ENCODE data around the gene RNU7-1. TPM values are rescaled to one million over a fixed set of nuclear protein-coding genes. Genes with fewer than 3 reads are reported as not detected.

RNU7-1 gene
- total RNA-seq, 2 donors from 2014 or later: not detected

DNA sequence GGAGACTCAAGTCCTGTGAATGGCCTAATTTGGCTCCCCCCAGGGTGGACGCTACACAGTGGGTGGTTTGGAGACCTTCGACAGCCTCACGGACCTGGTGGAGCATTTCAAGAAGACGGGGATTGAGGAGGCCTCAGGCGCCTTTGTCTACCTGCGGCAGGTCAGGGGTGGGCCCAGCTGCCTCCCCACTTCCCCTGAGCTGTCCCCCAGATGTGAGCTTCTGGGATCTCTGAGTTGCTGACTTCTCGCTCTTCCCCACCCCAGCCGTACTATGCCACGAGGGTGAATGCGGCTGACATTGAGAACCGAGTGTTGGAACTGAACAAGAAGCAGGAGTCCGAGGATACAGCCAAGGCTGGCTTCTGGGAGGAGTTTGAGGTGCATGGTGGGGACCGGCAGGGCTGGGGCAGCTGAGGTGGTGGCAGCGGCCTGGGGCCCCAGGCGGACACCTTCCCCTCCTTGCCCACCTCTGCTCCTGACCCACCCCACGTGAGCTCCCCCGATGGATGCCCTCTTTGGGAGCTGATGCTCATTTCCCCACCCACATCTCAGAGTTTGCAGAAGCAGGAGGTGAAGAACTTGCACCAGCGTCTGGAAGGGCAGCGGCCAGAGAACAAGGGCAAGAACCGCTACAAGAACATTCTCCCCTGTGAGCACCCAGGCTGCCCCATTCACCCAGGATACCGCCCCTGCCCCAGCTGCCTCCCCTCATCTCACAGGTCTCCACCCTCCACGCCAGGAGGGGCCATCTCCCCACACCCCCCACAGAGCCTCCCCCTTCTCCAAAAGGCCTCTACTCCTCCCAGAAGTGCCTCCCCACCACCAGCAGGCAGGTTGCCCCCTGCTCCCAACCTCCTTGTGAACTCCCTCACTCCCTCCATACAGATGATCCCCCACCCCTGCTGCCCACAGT is 11.7 kb downstream of the RNU7-1 start:
- peaks cover 77% of the 10 kb centered on the region for H3K4me1 Mint-ChIP-seq
- DNase-seq: no peak
- H3K27me3 Mint-ChIP-seq: no peaks in the 10 kb centered on the region
- no peak for ATAC-seq
- peak overlapping the region; percentile 98 for H3K27ac Mint-ChIP-seq
- peak overlapping the region; percentile 99 for H3K4me3 Mint-ChIP-seq
- peaks cover 13% of the 10 kb centered on the region for H3K36me3 Mint-ChIP-seq (ENCODE audit: low read depth)
- no peaks in the 10 kb centered on the region for H3K9me3 ChIP-seq (ENCODE audit: control insufficient read depth, low read length, poor library complexity, severe bottlenecking)

DNA sequence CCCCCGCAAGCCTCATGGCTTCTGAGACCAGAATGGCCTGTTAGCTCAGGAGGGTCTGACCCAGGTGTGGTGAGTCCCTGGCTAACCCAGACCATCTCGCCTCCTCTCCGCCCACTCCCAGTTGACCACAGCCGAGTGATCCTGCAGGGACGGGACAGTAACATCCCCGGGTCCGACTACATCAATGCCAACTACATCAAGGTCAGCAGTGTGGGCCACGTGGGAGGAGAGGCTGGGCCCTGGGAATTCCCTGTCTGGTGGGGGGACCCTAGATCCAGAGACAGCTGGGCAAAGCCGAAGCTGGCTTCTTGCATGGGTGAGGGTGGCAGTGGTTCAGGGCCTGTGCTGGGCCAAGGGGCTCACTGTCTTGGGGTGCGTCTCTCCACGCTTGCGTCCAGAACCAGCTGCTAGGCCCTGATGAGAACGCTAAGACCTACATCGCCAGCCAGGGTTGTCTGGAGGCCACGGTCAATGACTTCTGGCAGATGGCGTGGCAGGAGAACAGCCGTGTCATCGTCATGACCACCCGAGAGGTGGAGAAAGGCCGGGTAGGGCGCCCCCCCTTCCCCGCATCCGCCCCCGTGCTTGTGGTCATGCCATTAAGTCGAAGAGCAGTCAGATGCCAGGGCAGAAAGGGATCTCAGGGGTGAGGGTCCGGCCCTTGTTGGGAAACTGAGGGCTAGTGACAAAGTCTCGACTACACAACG is 12.6 kb downstream of the RNU7-1 start:
- H3K36me3 Mint-ChIP-seq (ENCODE audit: low read depth): peaks cover 14% of the 10 kb centered on the region
- H3K9me3 ChIP-seq (ENCODE audit: control insufficient read depth, low read length, poor library complexity, severe bottlenecking): no peaks in the 10 kb centered on the region
- H3K27me3 Mint-ChIP-seq: no peaks in the 10 kb centered on the region
- H3K4me1 Mint-ChIP-seq: peaks cover 78% of the 10 kb centered on the region
- peak overlapping the region; percentile 96 for H3K4me3 Mint-ChIP-seq
- H3K27ac Mint-ChIP-seq: peak overlapping the region; percentile 98
- ATAC-seq (no peak), DNase-seq (no peak)

DNA sequence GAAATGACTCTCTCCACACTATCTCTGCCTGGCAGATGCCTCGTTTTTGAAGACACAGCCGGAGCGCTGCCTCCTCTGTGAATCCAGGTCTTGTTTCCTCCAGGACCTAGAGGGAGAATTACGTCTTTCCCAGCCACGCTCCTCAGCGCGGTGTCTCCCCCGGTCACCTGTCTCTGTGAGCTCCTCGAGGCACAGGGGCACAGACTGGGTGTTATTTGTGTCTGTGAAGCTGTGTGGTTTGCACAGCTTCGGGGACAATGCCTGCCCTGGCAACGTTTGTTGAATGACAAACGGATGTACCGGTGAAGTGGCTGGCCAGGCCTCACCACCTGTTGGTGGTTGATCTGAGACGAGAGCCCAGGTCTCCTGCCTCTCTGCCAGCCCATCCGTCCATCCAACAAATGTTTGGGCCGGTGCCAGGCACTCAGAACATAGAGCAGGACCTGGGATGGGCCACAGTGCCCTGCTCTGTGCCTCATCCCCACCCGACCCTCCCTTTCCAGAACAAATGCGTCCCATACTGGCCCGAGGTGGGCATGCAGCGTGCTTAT is 13.6 kb downstream of the RNU7-1 start:
- ATAC-seq: no peak
- peaks cover 13% of the 10 kb centered on the region for H3K36me3 Mint-ChIP-seq (ENCODE audit: low read depth)

DNA sequence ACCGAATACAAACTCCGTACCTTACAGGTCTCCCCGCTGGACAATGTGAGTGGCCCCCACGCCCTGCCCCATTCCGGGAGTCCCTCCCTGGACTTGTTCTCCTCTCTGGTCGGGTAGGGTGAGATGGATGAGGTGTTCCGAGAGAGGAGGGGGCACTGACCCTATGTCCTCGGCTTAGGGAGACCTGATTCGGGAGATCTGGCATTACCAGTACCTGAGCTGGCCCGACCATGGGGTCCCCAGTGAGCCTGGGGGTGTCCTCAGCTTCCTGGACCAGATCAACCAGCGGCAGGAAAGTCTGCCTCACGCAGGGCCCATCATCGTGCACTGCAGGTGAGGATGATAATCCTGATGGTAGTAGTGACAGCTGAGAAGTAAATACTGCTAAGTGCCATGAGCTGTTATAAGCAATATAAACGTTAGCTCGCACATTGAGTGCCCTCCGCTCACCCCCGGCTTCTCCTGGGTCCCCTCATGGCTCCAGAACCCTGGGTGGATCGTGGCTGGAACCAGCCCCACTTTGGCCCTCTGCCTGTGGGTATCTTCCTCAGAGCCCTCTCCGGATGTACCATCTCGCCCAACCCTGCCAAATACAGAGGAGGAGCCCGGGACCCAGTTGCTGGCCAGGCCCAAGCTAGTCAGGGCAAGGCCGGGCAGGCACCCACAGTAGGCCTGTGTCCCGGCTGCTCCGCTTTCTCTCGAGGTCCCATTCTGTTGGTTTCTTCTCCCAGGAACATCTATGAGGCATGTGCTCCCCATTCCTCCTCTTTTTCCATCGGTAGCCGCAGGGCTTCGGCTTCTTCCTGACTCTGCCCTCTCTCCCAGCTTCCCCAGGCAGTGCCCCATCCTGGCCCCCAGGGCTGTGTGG is 14.4 kb downstream of the RNU7-1 start:
- no peaks in the 10 kb centered on the region for H3K27me3 Mint-ChIP-seq
- DNase-seq: no peak
- H3K9me3 ChIP-seq (ENCODE audit: control insufficient read depth, low read length, poor library complexity, severe bottlenecking): no peaks in the 10 kb centered on the region
- H3K27ac Mint-ChIP-seq: peak overlapping the region; percentile 98
- peaks cover 80% of the 10 kb centered on the region for H3K4me1 Mint-ChIP-seq
- H3K4me3 Mint-ChIP-seq: peak overlapping the region; percentile 96
- peaks cover 13% of the 10 kb centered on the region for H3K36me3 Mint-ChIP-seq (ENCODE audit: low read depth)
- ATAC-seq: no peak

More for the DNA sequence above, 13.6 kb downstream of the RNU7-1 start:
- peak overlapping the region; percentile 96 for H3K4me3 Mint-ChIP-seq
- peaks cover 86% of the 10 kb centered on the region for H3K4me1 Mint-ChIP-seq
- no peak for DNase-seq
- H3K9me3 ChIP-seq (ENCODE audit: control insufficient read depth, low read length, poor library complexity, severe bottlenecking): no peaks in the 10 kb centered on the region
- H3K27me3 Mint-ChIP-seq: no peaks in the 10 kb centered on the region
- H3K27ac Mint-ChIP-seq: peak overlapping the region; percentile 98

DNA sequence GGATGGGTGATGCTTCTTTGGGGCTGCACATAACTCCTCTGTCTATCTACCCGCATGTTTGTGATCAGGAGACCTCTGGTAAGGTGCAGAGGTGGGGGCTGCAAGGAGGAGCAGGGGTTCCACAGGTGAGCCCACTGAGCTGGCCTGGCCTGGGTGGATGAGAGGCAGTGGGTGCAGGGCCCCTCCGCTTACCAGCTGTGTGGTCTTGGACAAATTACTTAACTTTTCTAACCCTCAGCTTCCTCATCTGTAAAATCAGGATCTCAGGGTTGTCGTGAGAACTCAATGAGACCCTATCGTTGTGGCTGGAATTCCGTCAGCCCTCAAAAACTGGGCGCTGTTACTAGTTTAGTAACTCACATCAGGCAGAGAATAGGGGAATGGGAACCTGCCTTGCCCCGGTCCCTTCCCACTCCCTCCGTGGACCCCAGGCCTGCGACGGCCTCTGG is 15.0 kb downstream of the RNU7-1 start:
- peak overlapping the region; percentile 96 for H3K4me3 Mint-ChIP-seq
- peak overlapping the region; percentile 98 for H3K27ac Mint-ChIP-seq
- H3K27me3 Mint-ChIP-seq: no peaks in the 10 kb centered on the region
- DNase-seq (no peak), ATAC-seq (peak; percentile 1)
- H3K36me3 Mint-ChIP-seq (ENCODE audit: low read depth): peaks cover 13% of the 10 kb centered on the region
- H3K4me1 Mint-ChIP-seq: peaks cover 74% of the 10 kb centered on the region
- H3K9me3 ChIP-seq (ENCODE audit: control insufficient read depth, low read length, poor library complexity, severe bottlenecking): no peaks in the 10 kb centered on the region

DNA sequence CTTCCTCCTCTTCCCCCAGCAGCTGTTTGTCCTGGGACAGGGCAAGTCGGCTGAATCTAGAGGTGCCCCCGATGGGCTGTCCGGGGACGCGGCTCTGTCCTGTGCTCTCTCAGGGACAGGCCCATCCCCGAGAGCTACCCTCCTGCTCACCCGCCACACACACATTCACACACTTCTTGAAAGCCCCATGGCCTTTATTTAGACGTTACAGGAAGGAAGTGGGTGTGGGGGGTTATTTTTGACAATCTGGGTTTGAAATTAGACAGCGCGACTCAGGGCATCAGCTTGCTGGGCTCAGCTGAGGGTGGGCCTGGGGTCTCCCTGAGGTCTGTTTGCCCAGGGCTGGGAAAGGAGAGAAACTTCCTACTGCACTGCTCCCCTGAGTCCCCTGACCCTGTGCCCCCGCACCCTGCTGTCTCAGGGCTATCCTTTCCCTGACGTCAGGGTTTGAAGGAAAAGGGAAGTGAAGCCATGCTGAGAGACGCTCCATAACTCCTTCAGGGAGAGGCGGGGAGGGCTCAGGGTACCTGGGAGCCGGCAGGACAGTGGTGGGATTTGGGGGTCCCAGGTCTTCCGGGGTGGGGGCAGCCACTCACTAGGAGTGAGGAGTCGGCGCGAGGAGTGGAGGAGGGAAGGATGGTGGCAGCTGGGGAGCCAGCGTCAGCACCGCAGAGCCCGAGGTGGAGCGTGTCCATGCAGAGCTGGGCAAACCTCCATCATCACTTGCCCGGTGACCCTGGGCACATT is 15.6 kb downstream of the RNU7-1 start:
- ATAC-seq (peak; percentile 68), DNase-seq (peak; percentile 60 to 66 (median 60))
- Mint-ChIP-seq H3K27ac (peak overlapping the region; percentile 98), H3K27me3 (no peaks in the 10 kb centered on the region), H3K4me1 (peaks cover 68% of the 10 kb centered on the region), H3K36me3 (ENCODE audit: low read depth) (peaks cover 13% of the 10 kb centered on the region), H3K4me3 (peak overlapping the region; percentile 96)
- H3K9me3 ChIP-seq (ENCODE audit: control insufficient read depth, low read length, poor library complexity, severe bottlenecking): no peaks in the 10 kb centered on the region

DNA sequence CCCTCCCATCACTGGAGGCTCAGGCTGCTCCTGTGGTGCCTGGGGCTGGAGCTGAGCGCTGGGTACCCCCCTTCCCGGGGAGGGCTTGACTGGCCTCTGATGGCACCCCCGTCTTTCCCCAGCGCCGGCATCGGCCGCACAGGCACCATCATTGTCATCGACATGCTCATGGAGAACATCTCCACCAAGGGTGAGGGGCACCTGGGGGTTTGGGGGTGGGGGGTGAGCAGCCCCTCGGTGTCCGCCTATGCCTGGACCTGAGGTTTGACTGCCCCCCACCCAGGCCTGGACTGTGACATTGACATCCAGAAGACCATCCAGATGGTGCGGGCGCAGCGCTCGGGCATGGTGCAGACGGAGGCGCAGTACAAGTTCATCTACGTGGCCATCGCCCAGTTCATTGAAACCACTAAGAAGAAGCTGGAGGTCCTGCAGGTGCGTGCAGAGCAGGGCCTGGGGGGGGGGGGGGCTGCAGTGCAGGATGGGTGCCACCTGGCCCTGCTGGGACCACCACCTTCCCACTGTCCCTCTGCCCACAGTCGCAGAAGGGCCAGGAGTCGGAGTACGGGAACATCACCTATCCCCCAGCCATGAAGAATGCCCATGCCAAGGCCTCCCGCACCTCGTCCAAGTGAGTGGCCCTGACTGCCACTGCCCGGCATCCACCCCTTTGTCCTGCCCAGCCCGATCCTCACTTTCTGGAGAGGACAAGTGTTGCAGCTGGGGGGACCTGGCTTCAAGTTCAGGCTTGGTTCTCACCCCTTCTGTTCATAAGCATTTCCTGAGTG is 16.4 kb downstream of the RNU7-1 start:
- Mint-ChIP-seq H3K36me3 (ENCODE audit: low read depth) (peaks cover 11% of the 10 kb centered on the region), H3K4me1 (peaks cover 63% of the 10 kb centered on the region), H3K27ac (peak overlapping the region; percentile 98), H3K27me3 (no peaks in the 10 kb centered on the region), H3K4me3 (peak overlapping the region; percentile 96)
- ATAC-seq (no peak), DNase-seq (no peak)
- no peaks in the 10 kb centered on the region for H3K9me3 ChIP-seq (ENCODE audit: control insufficient read depth, low read length, poor library complexity, severe bottlenecking)

DNA sequence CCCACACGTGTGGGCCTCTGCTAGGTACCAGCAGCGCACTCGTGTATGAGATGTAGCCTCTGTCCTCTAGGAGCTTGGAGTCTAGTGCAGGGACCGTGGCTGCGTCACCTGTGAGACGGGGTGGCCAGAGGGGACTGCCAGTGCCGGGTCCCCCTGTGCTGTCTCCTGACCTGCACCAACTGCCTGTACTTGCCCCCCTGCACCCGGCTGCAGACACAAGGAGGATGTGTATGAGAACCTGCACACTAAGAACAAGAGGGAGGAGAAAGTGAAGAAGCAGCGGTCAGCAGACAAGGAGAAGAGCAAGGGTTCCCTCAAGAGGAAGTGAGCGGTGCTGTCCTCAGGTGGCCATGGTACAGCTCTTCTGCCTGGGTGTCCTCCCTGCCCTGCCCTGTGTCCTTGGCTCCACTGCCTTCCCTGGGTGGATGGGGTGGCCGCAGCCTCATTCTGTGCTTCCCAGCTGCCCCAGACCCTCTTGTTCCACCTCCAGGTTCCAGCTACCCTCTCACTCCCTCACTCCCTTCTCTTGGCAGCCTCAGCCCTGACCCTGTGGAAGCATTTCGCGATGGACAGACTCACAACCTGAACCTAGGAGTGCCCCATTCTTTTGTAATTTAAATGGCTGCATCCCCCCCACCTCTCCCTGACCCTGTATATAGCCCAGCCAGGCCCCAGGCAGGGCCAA is 17.1 kb downstream of the RNU7-1 start:
- DNase-seq: no peak
- peaks cover 63% of the 10 kb centered on the region for H3K4me1 Mint-ChIP-seq
- no peaks in the 10 kb centered on the region for H3K9me3 ChIP-seq (ENCODE audit: control insufficient read depth, low read length, poor library complexity, severe bottlenecking)
- peak overlapping the region; percentile 98 for H3K27ac Mint-ChIP-seq
- ATAC-seq: no peak
- H3K4me3 Mint-ChIP-seq: peak overlapping the region; percentile 91
- H3K27me3 Mint-ChIP-seq: no peaks in the 10 kb centered on the region
- H3K36me3 Mint-ChIP-seq (ENCODE audit: low read depth): peaks cover 11% of the 10 kb centered on the region

DNA sequence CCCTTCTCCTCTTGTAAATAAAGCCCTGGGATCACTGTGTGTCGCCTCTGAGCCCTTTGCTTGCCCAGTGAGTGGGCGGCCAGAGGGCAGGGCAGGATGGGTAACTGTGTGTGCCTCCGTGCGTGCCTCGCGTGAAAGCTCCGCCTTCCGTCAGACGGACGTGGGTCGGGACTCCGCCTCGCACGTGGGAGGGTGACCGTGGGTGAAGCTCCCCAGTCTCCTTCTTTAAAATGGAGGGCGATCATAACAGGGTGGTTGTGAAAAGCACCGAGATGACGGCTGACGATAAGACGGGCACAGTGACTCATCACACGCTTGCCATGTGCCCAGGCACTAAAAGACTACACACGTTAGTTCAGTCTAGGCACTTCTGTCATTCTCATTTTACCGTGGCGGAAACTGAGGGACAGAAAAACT is 17.7 kb downstream of the RNU7-1 start:
- H3K4me3 Mint-ChIP-seq: peak overlapping the region; percentile 91
- no peaks in the 10 kb centered on the region for H3K27me3 Mint-ChIP-seq
- H3K27ac Mint-ChIP-seq: peak overlapping the region; percentile 98
- ATAC-seq (peak; percentile 83), DNase-seq (peak; percentile 76 to 86 (median 78))
- H3K4me1 Mint-ChIP-seq: peaks cover 59% of the 10 kb centered on the region
- no peaks in the 10 kb centered on the region for H3K9me3 ChIP-seq (ENCODE audit: control insufficient read depth, low read length, poor library complexity, severe bottlenecking)
- H3K36me3 Mint-ChIP-seq (ENCODE audit: low read depth): peaks cover 11% of the 10 kb centered on the region

DNA sequence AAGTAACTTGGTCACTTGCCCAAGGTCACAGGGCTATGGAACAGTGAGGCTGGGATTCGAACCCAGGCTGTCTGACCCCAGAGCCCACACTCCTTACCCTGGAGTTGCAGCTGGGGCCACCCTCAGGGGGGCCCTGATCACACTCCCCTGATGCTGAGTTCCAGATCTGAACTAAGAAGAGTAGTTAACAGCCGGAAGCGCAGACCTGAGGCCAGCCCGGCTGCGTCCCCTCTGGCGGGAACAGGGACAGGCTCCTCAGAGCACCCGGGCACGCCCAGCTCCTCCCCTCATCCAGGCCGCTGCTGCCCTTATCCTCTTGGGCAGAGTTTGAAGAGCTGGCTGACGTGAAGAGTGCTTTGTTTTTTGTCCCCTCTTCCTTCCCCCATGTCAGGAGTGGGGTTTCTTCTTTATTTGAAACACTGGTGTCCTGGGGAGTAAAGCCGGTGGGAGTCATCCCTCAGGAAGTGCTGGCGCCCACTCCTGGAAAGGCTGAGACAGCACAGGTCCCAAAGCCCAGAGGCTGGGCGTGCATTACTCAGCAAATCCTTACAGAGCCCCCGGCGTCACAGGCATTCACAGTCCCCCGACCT is 18.2 kb downstream of the RNU7-1 start:
- no peaks in the 10 kb centered on the region for H3K9me3 ChIP-seq (ENCODE audit: control insufficient read depth, low read length, poor library complexity, severe bottlenecking)
- ATAC-seq (peak; percentile 24), DNase-seq (peak in 1 of 3 donors; percentile 43)
- Mint-ChIP-seq H3K4me1 (peaks cover 54% of the 10 kb centered on the region), H3K27me3 (no peaks in the 10 kb centered on the region), H3K4me3 (peak overlapping the region; percentile 91), H3K27ac (peak overlapping the region; percentile 98), H3K36me3 (ENCODE audit: low read depth) (peaks cover 10% of the 10 kb centered on the region)
